KOPT-K1 (cell line): ENCODE results near the gene NUSAP1.
"Not testable (repeated sequence)": the region's sequence is repeated elsewhere in the genome, so short reads cannot be mapped to it uniquely, and the experiment has no call there.

Experiments used
- H3K27ac ChIP-seq: fragments of 200-600 bp; sonication (generic); 2 replicates; pipeline ENCODE4 v1.5.1; 2016; ENCODE audit warnings: antibody characterized with exemption, mild to moderate bottlenecking, low read depth, low read length; ENCODE audit not compliant: poor library complexity, severe bottlenecking
- H3K36me3 ChIP-seq: fragments of 200-600 bp; sonication (generic); 2 replicates; pipeline ENCODE4 v1.5.1; 2017; ENCODE audit warnings: antibody characterized with exemption, mild to moderate bottlenecking, low read length, moderate library complexity; ENCODE audit not compliant: insufficient read depth
- H3K9me3 ChIP-seq: fragments of 200-600 bp; sonication (generic); 2 replicates; pipeline ENCODE4 v1.5.1; 2017; ENCODE audit warnings: antibody characterized with exemption, low read length, mild to moderate bottlenecking; ENCODE audit not compliant: insufficient read depth, poor library complexity, severe bottlenecking

The NUSAP1 gene

GRCh38 chr15:41350057-41350717 is 17.5 kb downstream of the NUSAP1 start:
- no peak overlapping the region for H3K27ac ChIP-seq
- H3K36me3 ChIP-seq: peaks cover 92% of the 10 kb centered on the region
- no peaks in the 10 kb centered on the region for H3K9me3 ChIP-seq

GRCh38 chr15:41354371-41354770 is 21.7 kb downstream of the NUSAP1 start:
- peaks cover 93% of the 10 kb centered on the region for H3K36me3 ChIP-seq

GRCh38 chr15:41367418-41367817 is 34.7 kb downstream of the NUSAP1 start:
- no peak overlapping the region for H3K27ac ChIP-seq
- H3K36me3 ChIP-seq: peaks cover 100% of the 10 kb centered on the region

More at GRCh38 chr15:41354371-41354770, 21.7 kb downstream of the NUSAP1 start:
- Histone ChIP-seq H3K9me3 (no peaks in the 10 kb centered on the region), H3K27ac (no peak overlapping the region)

GRCh38 chr15:41377978-41378377 is 45.3 kb downstream of the NUSAP1 start:
- Histone ChIP-seq H3K36me3 (peaks cover 85% of the 10 kb centered on the region), H3K27ac (no peak overlapping the region), H3K9me3 (no peaks in the 10 kb centered on the region)

More at GRCh38 chr15:41367418-41367817, 34.7 kb downstream of the NUSAP1 start:
- no peaks in the 10 kb centered on the region for H3K9me3 ChIP-seq

GRCh38 chr15:41383974-41384749 is 51.5 kb downstream of the NUSAP1 start:
- not testable (repeated sequence) for H3K9me3 ChIP-seq, H3K27ac ChIP-seq
- H3K36me3 ChIP-seq: peaks cover 54% of the 10 kb centered on the region

GRCh38 chr15:41387646-41388045 is 55.0 kb downstream of the NUSAP1 start:
- H3K9me3 ChIP-seq: no peaks in the 10 kb centered on the region

GRCh38 chr15:41392659-41393058 is 60.0 kb downstream of the NUSAP1 start:
- Histone ChIP-seq H3K36me3 (peaks cover 39% of the 10 kb centered on the region), H3K9me3 (no peaks in the 10 kb centered on the region), H3K27ac (no peak overlapping the region)

More at GRCh38 chr15:41387646-41388045, 55.0 kb downstream of the NUSAP1 start:
- Histone ChIP-seq H3K36me3 (peaks cover 35% of the 10 kb centered on the region), H3K27ac (no peak overlapping the region)

GRCh38 chr15:41394924-41395323 is 62.2 kb downstream of the NUSAP1 start:
- H3K27ac ChIP-seq: no peak overlapping the region
- H3K36me3 ChIP-seq: peaks cover 32% of the 10 kb centered on the region
- no peaks in the 10 kb centered on the region for H3K9me3 ChIP-seq

- no peaks in the 10 kb centered on the region for H3K9me3 ChIP-seq
- peaks cover 32% of the 10 kb centered on the region for H3K36me3 ChIP-seq
- no peak overlapping the region for H3K27ac ChIP-seq
Measured at GRCh38 chr15:41396111-41396510, 63.4 kb downstream of the NUSAP1 start.

GRCh38 chr15:41401904-41402267 is 69.2 kb downstream of the NUSAP1 start:
- Histone ChIP-seq H3K27ac (peak overlapping the region; percentile 75), H3K36me3 (peaks cover under 1% of the 10 kb centered on the region; the same call in 1 of the 2 replicates), H3K9me3 (no peaks in the 10 kb centered on the region)

GRCh38 chr15:41407341-41407740 is 74.7 kb downstream of the NUSAP1 start:
- Histone ChIP-seq H3K9me3 (no peaks in the 10 kb centered on the region), H3K36me3 (no peaks in the 10 kb centered on the region), H3K27ac (no peak overlapping the region)

GRCh38 chr15:41408234-41408641 is 75.6 kb downstream of the NUSAP1 start:
- H3K36me3 ChIP-seq: no peaks in the 10 kb centered on the region
- H3K9me3 ChIP-seq: no peaks in the 10 kb centered on the region
- H3K27ac ChIP-seq: no peak overlapping the region

GRCh38 chr15:41411031-41411430 is 78.3 kb downstream of the NUSAP1 start:
- H3K9me3 ChIP-seq: no peaks in the 10 kb centered on the region
- no peaks in the 10 kb centered on the region for H3K36me3 ChIP-seq
- no peak overlapping the region for H3K27ac ChIP-seq

- no peak overlapping the region for H3K27ac ChIP-seq
- H3K36me3 ChIP-seq: no peaks in the 10 kb centered on the region
- no peaks in the 10 kb centered on the region for H3K9me3 ChIP-seq
Measured at GRCh38 chr15:41411441-41411840, 78.8 kb downstream of the NUSAP1 start.

GRCh38 chr15:41416128-41416741 is 83.6 kb downstream of the NUSAP1 start:
- Histone ChIP-seq H3K9me3 (no peaks in the 10 kb centered on the region), H3K27ac (peak overlapping the region; percentile 74), H3K36me3 (no peaks in the 10 kb centered on the region)
